OCI-LY3 (cell line): ENCODE measurements around the gene EHBP1L1.

ENCODE experiments used
- EZH2phosphoT487 ChIP-seq: fragments of 200-600 bp; shearing (Covaris generic); IDR thresholded peaks from 2 replicates; pipeline ENCODE4 v1.6.1; 2018; ENCODE audit warnings: antibody characterized with exemption, mixed run types, low read depth
- TF ChIP-seq, protein P1 (sequence below): fragments of 200-600, 300-600 bp; sonication (generic); IDR thresholded peaks from 2 replicates; pipeline ENCODE4 v1.5.1; 2014; ENCODE audit warnings: antibody characterized with exemption, low read length, low read depth

DNA sequence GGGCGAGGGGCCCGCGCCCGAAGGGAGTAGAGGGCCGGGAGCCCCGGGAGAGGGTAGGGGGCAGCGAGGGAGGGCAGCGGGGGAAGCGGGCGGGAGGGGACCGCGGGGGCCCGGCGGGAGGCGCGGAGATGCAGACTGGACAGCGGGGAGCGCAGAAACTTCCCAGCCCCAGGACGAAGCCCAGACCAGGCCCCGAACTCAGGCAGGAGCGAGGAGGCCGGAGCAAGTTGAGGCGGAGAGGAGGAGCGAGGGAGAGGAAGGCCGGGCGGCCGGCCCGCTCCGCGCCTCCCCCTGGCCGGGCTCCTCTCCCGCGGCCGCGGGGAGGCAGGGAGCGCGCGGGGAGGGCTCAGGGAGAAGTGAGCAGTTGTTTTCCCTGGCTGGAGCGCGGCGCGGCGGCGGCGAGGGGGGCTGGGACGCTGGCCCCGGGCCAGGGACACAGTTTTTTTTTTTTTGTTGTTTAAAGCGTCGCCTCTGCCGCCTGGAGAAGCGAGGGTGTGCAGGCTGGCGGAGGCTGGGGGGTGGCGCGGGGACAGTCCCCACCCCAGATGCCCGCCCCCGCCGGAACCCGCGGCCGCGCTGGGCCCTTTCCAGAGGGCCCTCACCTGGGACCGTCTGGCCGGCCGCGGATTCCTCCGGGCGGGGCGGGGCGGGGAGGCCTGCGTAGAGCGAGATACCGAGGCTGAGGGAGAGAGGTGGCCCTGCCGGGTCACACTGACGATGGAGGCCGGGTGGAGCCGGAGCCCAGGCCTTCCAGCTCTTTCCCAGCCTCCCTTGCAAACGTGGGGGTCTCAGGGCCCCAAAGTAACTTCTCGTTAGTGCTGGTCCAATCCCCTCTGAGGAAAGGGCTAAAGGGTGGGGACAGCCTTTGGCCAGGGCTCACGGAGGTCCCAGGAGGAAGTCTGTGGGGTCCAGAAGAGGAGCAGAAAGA, 17.6 kb upstream of the EHBP1L1 start, which contains the start of gene LTBP3:
- TF ChIP-seq, protein P1, sequence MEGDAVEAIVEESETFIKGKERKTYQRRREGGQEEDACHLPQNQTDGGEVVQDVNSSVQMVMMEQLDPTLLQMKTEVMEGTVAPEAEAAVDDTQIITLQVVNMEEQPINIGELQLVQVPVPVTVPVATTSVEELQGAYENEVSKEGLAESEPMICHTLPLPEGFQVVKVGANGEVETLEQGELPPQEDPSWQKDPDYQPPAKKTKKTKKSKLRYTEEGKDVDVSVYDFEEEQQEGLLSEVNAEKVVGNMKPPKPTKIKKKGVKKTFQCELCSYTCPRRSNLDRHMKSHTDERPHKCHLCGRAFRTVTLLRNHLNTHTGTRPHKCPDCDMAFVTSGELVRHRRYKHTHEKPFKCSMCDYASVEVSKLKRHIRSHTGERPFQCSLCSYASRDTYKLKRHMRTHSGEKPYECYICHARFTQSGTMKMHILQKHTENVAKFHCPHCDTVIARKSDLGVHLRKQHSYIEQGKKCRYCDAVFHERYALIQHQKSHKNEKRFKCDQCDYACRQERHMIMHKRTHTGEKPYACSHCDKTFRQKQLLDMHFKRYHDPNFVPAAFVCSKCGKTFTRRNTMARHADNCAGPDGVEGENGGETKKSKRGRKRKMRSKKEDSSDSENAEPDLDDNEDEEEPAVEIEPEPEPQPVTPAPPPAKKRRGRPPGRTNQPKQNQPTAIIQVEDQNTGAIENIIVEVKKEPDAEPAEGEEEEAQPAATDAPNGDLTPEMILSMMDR, result no peak
- TF ChIP-seq EZH2phosphoT487, result no peak
